Forelimb muscle (tissue), 1 donor: ENCODE results near the gene PITRM1. TPM values are rescaled to one million over a fixed set of nuclear protein-coding genes. Genes with fewer than 3 reads are reported as not detected.
"Not testable (repeated sequence)": the region's sequence is repeated elsewhere in the genome, so short reads cannot be mapped to it uniquely, and the experiment has no call there.

Source experiments
- DNase-seq: peaks from one replicate; pipeline ENCODE4 v3.0.0-alpha.2; 2013; ENCODE audit warnings: low read depth
- polyA plus RNA-seq: library from polyadenylated mRNA; unstranded; fragments of 120-200 nt; gene quantifications from one replicate; pipeline ENCODE4 v1.2.1, GENCODE V29; 2013; ENCODE audit not compliant: insufficient read length

Gene PITRM1
- polyA plus RNA-seq, 1 donor, result 65.7 TPM

DNA sequence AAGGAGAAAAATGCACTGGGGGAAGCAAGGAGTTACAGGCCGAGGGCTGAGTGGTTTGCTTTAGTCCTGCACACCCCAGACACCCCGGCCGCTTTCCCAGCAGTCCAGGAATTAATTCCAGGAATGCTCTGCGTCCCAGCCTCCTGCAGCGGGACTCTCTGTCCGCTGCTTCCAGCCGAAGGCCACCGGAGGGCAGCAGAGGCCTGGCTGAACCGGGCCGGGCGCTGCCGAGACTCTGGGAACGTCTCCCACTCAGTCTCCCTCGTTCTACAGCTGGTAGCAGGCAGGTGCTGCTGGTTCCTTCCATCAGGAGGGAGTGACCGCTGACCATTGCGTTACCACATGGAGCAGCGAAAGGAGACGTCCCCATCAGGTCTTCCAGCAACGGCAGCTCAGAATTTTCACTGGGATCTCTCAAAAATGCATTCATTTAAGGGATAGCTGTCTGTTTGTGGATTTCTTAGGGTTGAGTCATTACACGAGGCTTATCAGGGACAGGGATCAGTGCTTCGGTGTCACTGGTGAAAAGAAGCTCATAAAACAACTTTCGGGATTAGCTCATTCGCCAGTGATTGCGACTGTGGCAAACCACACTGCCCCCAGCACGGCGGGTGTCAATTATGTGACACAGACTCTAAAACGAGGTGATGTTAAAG lies 24.9 kb upstream of the PITRM1 start:
- no peak for DNase-seq

DNA sequence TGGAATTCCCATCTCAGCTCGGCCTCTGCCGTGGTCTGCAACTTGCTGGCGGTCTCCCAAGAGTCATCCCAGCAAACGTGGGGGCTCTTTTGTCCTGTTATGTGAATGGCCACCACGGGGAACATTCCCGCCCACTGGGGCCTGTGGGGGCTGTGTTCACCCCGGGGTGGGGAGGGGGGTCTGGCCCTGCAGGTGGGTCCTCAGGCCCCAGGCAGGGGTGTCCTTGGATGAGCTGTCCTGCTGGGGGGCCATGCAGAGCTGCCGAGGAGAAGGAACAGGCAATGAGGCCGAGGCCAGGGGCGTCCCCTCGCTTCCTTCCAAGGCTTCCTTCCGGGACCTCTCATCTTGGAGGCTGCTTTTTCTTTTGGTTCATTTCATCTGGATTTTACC lies 24.4 kb upstream of the PITRM1 start:
- DNase-seq, result no peak

DNA sequence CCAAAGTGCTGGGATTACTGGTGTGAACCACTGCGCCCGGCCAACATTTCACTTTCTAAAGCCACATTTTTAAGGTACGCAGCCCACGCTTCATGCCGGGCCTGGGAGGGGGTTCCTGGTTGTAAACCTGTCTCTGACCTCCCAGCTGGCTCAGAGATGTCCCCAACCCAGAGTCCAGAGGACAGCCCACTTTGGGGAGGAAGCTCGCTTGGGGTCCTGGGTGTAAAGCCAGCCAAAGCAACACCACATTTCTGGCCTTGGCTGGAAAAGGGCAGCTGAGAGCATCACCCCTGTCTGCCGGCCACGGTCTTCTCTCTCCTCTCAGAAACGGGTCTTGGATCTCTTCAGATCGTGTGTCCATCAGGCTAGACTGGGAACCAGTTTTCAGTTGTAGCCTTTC lies 23.9 kb upstream of the PITRM1 start:
- DNase-seq, result no peak

DNA sequence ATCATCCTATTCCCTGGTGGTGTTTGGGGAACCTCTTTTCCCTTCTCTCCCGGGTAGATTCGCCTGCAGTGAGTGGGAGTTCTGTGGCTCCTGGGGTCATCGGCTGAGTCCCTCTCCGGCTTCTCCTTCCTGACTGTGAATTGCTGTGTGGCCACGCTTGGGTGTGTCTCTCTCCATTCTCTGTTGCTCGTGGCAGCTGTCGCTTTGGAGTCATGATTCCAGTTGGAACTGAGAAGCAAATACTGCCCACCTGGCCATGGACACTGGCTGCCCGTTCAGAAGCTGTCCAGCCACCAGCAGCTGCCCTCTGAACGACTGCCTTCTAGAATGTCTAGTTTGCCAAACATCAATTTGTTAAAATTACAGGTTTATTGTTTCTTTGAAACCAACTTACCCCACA lies 23.1 kb upstream of the PITRM1 start:
- no peak for DNase-seq

GRCh38 chr10:3195286-3195685 lies 22.7 kb upstream of the PITRM1 start:
- no peak for DNase-seq

- no peak for DNase-seq
Observed at GRCh38 chr10:3194871-3195270, 22.3 kb upstream of the PITRM1 start.

DNA sequence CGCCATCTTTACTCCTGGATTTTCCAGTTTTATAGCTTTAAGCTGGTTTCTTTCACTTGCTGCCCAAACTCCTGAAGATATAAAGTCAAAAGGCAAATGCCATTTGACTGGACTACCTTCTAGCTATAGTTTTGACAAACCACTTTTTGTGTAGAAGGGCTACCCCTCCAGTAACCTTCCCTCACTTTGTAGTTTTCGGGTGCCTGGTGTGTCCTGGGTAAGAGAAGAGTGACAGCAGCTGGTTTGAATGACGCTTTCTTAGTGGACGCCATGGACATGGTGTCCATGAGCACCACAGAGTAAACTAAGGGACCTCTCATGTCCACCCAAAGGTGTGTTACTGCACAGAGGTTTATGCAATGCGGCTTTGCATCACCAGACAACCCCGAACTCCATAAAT lies 21.2 kb upstream of the PITRM1 start:
- no peak for DNase-seq

- DNase-seq, result no peak
Observed at GRCh38 chr10:3192856-3193635, 20.5 kb upstream of the PITRM1 start.

DNA sequence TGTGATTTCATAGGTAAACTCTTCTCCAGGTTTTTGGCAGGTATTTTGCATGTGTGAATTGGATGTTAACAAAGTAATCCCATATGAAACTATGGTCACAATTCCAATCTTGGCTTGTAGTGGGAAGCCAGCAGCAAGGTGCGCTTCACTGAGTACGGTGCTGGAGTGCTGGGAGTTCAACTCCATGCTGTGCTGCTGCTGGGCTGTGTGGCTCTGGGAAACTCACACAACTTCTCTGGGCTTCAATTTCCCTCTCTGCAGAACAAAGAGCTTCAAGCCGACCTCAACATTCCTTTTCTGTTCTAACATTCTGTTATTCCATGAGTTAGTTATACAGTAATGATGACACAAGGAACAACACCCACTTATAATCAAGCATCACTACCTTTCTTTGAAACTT lies 18.2 kb upstream of the PITRM1 start:
- no peak for DNase-seq

DNA sequence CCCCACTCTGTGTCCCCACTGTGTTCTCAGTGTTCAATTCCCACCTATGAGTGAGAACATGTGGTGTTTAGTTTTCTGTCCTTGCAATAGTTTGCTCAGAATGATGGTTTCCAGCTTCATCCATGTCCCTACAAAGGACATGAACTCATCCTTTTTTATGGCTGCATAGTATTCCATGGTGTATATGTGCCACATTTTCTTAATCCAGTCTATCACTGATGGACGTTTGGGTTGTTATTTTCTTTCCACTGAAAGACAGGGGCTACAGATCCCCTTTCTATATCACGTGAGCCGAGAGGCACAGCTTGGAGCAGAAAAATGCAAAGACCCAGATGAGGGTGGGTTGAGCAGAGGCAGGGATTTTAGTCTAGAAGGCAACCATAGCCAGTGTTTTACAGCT lies 14.6 kb upstream of the PITRM1 start:
- not testable (repeated sequence) for DNase-seq

DNA sequence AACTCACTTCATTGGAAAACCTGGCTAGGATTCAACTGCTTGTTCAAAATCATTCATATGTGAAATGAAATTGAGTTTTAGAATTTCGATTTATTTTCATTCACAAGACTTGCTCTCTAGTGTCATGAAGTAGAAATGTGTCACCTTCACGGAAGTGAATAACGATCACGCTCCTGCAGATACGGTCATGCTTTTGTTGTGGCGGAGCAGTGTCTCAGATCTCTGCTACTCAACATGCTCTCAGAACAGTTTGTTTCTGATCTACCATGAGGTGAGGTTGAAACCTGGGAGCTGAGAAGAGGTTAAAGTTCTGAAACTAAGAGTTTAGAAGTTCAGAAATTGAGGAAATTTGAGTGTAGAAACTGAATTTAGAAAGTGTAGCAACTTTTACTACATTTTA lies 13.8 kb upstream of the PITRM1 start:
- no peak for DNase-seq

- no peak for DNase-seq
Observed at GRCh38 chr10:3185386-3185785, 12.8 kb upstream of the PITRM1 start.

DNA sequence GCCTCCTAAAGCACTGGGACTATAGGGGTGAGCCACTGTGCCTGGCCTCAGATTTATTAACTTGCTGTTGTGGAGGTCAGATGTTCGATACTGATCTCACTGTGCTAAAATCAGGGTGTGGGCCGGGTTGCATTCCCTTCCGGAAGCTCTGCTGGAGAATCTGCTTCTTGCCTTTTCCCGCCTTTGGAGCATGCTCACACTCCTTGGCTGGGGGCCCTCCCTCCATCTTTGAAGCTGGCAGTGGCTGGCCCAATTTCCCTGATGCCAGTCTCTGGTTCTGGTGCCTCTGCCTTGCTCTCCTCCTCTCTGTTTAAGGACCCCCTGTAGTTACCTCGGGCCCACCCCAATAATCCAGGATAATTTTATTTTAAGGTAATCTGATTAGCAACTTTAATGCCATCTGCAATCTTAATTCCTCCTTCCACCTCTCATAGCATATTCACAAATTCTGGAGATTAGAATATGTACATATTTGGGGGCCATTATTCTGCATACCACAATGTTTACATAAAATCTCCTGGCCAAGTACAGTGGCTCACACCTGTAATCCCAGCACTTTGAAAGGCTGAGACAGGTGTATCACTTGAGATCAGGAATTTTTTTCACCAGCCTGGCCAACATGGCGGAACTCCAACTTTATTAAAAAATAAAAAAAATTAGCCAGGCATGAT lies 7.9 kb upstream of the PITRM1 start:
- no peak for DNase-seq

DNA sequence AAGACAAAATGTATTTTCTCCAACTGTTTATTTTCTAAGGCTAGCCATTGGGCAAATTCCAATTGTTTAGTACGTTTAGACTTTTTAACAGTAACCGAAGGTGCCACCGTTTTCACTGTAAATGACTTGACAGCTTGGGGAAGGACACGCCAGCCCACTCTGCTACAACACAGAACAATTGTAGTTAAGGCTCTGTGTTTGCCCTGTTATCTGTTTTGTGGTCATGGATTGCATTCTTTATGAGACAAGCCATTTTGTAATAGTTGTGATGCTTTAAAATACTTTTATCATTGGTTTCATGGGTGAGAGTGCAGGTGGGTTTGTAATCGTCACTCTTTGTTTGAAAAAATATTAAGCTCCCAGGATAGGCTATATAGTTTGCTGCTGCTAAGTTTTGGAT lies 6.6 kb upstream of the PITRM1 start:
- DNase-seq, result no peak

DNA sequence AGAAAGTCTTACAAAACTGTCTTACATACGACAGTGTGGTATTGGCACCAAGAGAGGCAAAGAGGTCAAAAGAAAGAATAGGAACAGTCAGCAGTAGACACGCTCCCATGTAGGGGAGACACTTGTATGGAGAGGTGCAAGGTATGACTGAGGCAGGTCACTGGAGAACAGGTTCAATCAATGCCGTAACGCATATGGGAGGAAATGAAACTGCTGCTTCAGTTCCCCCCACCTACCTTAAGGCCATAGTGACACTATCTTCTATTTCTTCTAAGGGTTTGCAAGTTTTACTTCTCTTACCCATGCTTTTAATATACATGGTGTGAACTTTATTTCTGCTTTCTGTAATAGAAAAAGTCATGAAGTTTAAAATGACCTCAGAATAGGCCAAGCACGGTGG lies 5.5 kb upstream of the PITRM1 start:
- no peak for DNase-seq

DNA sequence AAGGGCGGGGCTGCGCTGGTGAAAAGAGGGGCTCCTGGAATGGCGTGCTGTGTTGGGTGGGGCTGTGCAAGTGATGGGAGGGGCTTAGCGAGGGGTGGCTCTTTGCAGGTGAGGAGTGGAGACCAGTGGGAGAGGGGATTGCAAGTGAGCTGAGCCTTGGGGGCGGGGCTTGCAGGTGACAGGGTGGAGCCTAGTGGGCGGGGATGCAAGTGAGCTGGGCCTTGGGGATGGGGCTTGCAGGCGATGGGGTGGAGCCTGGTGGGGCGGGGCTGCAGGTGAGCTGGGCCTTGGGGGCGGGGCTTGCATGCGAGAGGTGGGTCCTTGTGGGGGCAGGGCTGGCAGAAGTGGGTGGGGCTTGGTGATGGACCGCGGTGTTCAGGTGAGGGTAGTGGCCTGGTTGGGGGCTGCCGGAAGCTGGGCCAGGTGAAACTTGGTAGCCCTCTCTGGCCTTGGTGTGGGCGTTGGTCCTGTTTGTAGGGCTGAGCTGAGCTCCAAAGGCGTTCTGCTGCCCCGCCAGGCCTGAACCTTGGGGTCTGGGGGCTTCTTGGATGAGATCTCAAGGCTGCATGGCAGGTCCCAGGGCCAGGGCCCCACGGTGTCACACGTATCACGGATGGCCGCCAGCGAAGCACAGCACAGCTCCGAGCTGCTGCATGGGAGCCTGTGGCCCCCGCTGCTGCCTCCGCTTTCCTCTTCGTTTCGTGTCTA lies 743 bp upstream of the PITRM1 start:
- DNase-seq, result no peak

DNA sequence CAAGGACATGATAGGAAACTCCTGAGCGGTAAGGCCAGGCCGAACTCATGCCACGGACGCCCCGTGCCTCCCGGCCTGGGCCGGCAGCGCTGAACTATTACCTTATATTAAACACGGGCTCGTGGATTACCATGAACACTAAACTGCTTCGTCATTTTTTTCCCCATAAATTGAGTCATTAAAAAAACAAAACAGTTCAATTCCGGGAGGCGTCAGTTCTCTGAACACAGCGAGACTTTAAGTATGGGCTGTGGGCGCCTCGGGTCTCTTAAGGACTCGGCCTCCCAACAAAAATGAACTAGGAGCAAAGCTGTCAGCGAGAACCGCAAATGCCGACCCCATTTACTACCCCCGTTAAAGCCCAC lies 519 bp downstream of the PITRM1 start:
- no peak for DNase-seq

- DNase-seq, result not testable (repeated sequence)
Observed at GRCh38 chr10:3171488-3171887, 1.1 kb downstream of the PITRM1 start.

DNA sequence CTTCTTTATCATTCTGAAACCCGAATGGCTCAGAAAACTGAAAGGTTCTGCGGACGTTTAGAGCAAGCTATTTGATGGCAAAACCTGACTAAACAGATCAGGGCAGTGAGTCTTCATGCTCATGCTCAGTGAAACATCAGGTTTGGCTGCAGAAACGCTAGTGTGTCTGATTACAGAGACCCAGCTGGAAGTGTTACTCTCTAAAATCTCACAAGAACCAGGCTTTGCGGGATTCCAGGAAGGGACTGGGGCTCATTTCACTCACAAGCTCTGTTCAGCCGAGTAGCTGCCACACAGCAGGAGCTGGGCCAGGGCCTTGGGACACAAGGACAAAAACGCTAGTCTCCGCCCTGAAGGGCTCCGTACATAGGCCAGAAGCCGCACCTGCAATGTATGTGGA lies 2.9 kb downstream of the PITRM1 start:
- no peak for DNase-seq

GRCh38 chr10:3169271-3169670 lies 3.3 kb downstream of the PITRM1 start:
- no peak for DNase-seq

- DNase-seq, result no peak
Observed at GRCh38 chr10:3167611-3168330, 4.8 kb downstream of the PITRM1 start.
